AG04449 (cell line): ENCODE data around the gene TMEM92.

Experiments
- CTCF ChIA-PET: fragments of 350-600 bp; formaldehyde crosslinking; extraction: SDS; loops from one replicate; lab custom pipeline; 2021; ENCODE audit warnings: antibody characterized with exemption; lab: Yijun Ruan, JAX
- POLR2A ChIA-PET: fragments of 400-600, 350-600 bp; formaldehyde crosslinking; extraction: SDS; loops from one replicate; lab custom pipeline; 2020; ENCODE audit warnings: antibody characterized with exemption, inconsistent platforms; lab: Yijun Ruan, JAX
- DNase-seq: peaks from one replicate; pipeline ENCODE4 v3.0.0-alpha.2; 2010; ENCODE audit warnings: low read depth, low spot score
- H3K4me3 ChIP-seq: 2 replicates; pipeline ENCODE4 v1.5.1; 2011; ENCODE audit warnings: low read depth, mild to moderate bottlenecking, control low read depth, low read length
- TF ChIP-seq, protein P1 (sequence below): IDR thresholded peaks from one replicate; pipeline ENCODE4 v1.5.1; 2011; ENCODE audit warnings: mild to moderate bottlenecking, moderate library complexity, low read length, control low read depth, inconsistent platforms; ENCODE audit not compliant: insufficient read depth; ENCODE audit errors: missing control alignments

Gene TMEM92

DNA sequence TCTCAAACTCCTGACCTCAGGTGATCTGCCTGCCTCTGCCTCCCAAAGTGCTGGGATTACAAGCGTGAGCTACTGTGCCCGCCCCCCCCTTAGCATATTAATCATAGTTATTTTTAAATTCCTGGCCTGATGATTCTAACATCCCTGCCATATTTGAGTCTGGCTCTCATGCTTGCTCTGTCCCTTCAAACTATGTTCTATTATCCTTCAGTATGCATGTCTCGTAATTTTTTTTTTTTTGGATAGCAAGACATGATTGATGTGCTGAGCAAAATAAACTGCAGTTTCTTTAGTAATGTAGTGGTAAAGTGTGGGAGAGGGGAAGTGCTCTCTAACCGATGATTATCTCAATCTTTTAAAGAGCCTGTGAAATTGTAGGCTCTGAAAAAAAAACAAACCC is 34.3 kb upstream of the TMEM92 start:
- ChIA-PET CTCF (interaction anchor here (1.2 to 1.5 kb wide), 2 partner anchors 27 to 70 kb away, joined by 3 to 4 read pairs; no protein-coding TSS in a partner anchor), POLR2A (interaction anchor here (0.6 to 5.0 kb wide), 6 partner anchors 21 to 65 kb away, joined by 3 to 44 read pairs (median 4); partner anchors contain the start of gene COL1A1)
- no peak for DNase-seq
- TF ChIP-seq, protein P1, sequence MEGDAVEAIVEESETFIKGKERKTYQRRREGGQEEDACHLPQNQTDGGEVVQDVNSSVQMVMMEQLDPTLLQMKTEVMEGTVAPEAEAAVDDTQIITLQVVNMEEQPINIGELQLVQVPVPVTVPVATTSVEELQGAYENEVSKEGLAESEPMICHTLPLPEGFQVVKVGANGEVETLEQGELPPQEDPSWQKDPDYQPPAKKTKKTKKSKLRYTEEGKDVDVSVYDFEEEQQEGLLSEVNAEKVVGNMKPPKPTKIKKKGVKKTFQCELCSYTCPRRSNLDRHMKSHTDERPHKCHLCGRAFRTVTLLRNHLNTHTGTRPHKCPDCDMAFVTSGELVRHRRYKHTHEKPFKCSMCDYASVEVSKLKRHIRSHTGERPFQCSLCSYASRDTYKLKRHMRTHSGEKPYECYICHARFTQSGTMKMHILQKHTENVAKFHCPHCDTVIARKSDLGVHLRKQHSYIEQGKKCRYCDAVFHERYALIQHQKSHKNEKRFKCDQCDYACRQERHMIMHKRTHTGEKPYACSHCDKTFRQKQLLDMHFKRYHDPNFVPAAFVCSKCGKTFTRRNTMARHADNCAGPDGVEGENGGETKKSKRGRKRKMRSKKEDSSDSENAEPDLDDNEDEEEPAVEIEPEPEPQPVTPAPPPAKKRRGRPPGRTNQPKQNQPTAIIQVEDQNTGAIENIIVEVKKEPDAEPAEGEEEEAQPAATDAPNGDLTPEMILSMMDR, result no peak
- H3K4me3 ChIP-seq, result no peak overlapping the region

DNA sequence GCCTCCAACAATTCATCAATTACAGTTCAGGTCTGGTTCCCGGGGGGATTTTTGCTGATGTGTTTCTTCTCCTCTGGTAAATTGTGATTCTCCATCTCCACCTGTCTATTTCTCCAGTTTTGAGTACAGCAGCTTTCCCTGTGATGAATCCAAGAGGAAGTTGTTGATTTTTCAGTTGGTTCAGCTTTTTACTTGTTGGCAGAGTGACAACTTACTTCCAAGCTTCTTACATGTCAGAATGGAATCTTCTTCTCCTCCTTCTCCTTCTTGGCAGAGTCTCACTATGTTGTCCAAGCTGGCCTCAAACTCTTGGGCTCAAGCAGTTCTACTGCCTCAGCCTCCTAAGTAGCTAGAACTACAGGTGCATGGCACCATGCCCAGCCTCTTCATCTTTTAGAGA is 33.4 kb upstream of the TMEM92 start:
- TF ChIP-seq, protein P1, result no peak
- POLR2A ChIA-PET, result interaction anchor here (0.6 to 5.0 kb wide), 4 partner anchors 16 to 44 kb away, joined by 3 to 44 read pairs (median 3); partner anchors contain the start of gene COL1A1
- CTCF ChIA-PET, result interaction anchor here (0.7 kb wide), 1 partner anchor 74 kb away, joined by 3 read pairs; no protein-coding TSS in a partner anchor
- H3K4me3 ChIP-seq, result no peak overlapping the region
- no peak for DNase-seq

DNA sequence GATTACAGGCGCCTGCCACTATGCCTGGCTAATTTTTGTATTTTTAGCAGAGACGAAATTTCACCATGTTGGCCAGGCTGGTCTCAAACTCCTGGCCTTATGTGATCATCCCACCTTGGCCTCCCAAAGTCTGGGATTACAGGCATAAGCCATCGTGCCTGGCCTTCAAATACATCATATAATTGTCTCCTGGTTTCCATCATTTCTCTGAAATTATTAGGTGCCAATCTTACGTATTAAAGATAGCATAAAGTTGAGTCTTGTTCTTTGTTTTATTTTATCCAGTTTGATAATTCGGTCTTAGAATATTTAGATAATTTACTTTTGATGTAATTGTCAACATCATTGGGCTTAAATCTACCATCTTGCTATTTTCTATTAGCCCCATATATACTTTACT is 32.8 kb upstream of the TMEM92 start:
- H3K4me3 ChIP-seq, result no peak overlapping the region
- ChIA-PET CTCF (interaction anchor here (1.3 to 1.6 kb wide), 2 partner anchors 24 to 71 kb away, joined by 5 to 6 read pairs; no protein-coding TSS in a partner anchor), POLR2A (interaction anchor here (1.4 to 5.0 kb wide), 2 partner anchors 39 to 40 kb away, joined by 4 to 44 read pairs; partner anchors contain the start of gene COL1A1)
- DNase-seq, result no peak
- TF ChIP-seq, protein P1, result no peak

DNA sequence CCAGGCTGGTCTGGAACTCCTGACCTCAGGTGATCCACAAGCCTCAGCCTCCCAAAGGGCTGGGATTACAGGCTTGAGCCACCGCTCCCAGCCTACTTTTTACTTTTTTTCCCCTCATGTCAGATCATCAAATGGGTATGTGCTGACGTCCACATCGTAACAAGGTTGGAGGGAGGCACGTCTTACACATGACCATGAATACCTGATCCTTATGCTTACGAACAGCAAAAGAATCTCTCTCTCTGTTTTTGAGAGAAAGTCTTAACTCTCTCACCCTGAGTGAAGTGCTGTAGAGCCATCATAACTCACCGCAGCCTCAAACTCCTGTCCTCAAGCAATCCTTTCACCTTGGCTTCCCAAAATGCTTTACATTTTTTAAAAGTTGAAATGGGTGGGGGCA is 29.5 kb upstream of the TMEM92 start:
- no peak for DNase-seq
- TF ChIP-seq, protein P1, result no peak
- POLR2A ChIA-PET, result no interaction called here
- H3K4me3 ChIP-seq, result no peak overlapping the region
- CTCF ChIA-PET, result interaction anchor here (3.3 kb wide), 1 partner anchor 12 kb away, joined by 14 read pairs; no protein-coding TSS in a partner anchor

DNA sequence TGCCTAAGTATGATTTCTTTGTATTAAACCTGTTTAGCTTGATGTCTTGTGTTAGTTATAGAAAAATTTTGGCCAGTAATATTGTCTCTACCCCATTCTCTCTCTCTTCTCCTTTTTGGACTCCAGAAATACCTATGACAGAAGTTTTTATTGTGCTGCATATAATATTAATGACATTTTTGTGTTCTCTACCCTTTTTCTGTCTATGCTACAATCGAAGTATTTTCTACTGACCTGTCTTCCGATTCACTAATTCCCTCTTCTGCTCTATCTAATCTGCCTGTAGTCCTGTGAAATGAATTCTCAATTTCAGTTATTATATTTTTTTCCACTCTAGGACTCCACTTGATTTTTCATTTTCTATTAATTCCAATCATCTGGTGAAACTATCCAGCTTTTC is 26.0 kb upstream of the TMEM92 start:
- no peak for DNase-seq
- ChIA-PET CTCF (interaction anchor here (0.6 kb wide), 1 partner anchor 24 kb away, joined by 3 read pairs; no protein-coding TSS in a partner anchor), POLR2A (no interaction called here)
- TF ChIP-seq, protein P1, result no peak
- no peak overlapping the region for H3K4me3 ChIP-seq

DNA sequence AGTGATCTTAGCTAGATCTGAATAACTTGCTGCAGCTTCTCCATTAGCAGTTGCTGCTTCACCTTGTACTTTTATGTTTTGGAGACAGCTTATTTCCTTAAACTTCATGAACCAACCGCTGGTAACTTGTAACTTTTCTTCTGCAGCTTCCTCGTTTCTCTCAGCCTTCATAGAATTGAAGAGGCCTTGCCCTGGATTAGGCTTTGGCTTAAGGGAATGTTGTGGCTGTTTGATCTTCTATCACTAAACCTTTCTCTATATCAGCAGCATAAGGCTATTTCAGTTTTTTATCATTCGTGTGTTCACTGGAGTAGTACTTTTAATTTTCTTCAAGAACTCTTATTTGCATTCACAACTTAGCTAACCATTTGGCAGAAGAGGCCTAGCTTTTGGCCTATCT is 21.5 kb upstream of the TMEM92 start:
- TF ChIP-seq, protein P1, result no peak
- ChIA-PET POLR2A (interaction anchor here (30.0 kb wide), 1 partner anchor 61 kb away, joined by 2316 read pairs; the partner anchor contains the start of gene COL1A1), CTCF (interaction anchor here (0.9 to 1.8 kb wide), 4 partner anchors 15 to 159 kb away, joined by 3 to 4 read pairs (median 3); no protein-coding TSS in a partner anchor)
- H3K4me3 ChIP-seq, result no peak overlapping the region
- DNase-seq, result no peak
